BE2C (cell line): Measurements from ENCODE around the gene SPAG9.

Experiments
- DNase-seq: peaks from one replicate; pipeline ENCODE4 v3.0.0-alpha.2; 2020
- H3K27me3 ChIP-seq: fragments of 250-450 bp; sonication (Bioruptor Pico); 2 replicates; pipeline ENCODE4 v1.5.1; 2020; ENCODE audit warnings: mild to moderate bottlenecking
- H3K36me3 ChIP-seq: fragments of 250-450 bp; sonication (Bioruptor Pico); 2 replicates; pipeline ENCODE4 v1.5.1; 2020; ENCODE audit warnings: mild to moderate bottlenecking
- H3K4me1 ChIP-seq: fragments of 250-450 bp; sonication (Bioruptor Pico); 2 replicates; pipeline ENCODE4 v1.5.1; 2020
- H3K4me3 ChIP-seq: 2 replicates; pipeline ENCODE4 v1.5.1; 2011; ENCODE audit warnings: low read depth, low read length
- H3K9me3 ChIP-seq: fragments of 250-450 bp; sonication (Bioruptor Pico); 2 replicates; pipeline ENCODE4 v1.5.1; 2020
- CTCF ChIP-seq: IDR thresholded peaks from 2 replicates; pipeline ENCODE4 v1.5.1; 2012; ENCODE audit warnings: mild to moderate bottlenecking, low read depth, low read length

SPAG9 gene

GRCh38 chr17:51064061-51064735 lies 56.5 kb downstream of the SPAG9 start:
- no peaks in the 10 kb centered on the region for H3K36me3 ChIP-seq
- no peak overlapping the region for H3K4me3 ChIP-seq
- DNase-seq, result no peak
- H3K4me1 ChIP-seq, result no peaks in the 10 kb centered on the region
- no peaks in the 10 kb centered on the region for H3K27me3 ChIP-seq
- no peaks in the 10 kb centered on the region for H3K9me3 ChIP-seq
- TF ChIP-seq CTCF, result no peak

- TF ChIP-seq CTCF, result no peak
- no peak for DNase-seq
Observed at GRCh38 chr17:51060396-51060795, 60.3 kb downstream of the SPAG9 start.

GRCh38 chr17:51059781-51060180 lies 60.9 kb downstream of the SPAG9 start:
- TF ChIP-seq CTCF, result no peak

More at GRCh38 chr17:51060396-51060795, 60.3 kb downstream of the SPAG9 start:
- no peak overlapping the region for H3K4me3 ChIP-seq
- H3K27me3 ChIP-seq, result no peaks in the 10 kb centered on the region
- no peaks in the 10 kb centered on the region for H3K9me3 ChIP-seq
- peaks cover 3% of the 10 kb centered on the region; the same call in 1 of the 2 replicates for H3K4me1 ChIP-seq
- H3K36me3 ChIP-seq, result no peaks in the 10 kb centered on the region

GRCh38 chr17:51057534-51057933 lies 63.1 kb downstream of the SPAG9 start:
- no peak overlapping the region for H3K4me3 ChIP-seq
- no peaks in the 10 kb centered on the region for H3K9me3 ChIP-seq
- DNase-seq, result no peak
- H3K27me3 ChIP-seq, result no peaks in the 10 kb centered on the region
- H3K36me3 ChIP-seq, result no peaks in the 10 kb centered on the region
- TF ChIP-seq CTCF, result no peak
- peaks cover 3% of the 10 kb centered on the region; the same call in 1 of the 2 replicates for H3K4me1 ChIP-seq

More at GRCh38 chr17:51059781-51060180, 60.9 kb downstream of the SPAG9 start:
- Histone ChIP-seq H3K9me3 (no peaks in the 10 kb centered on the region), H3K36me3 (no peaks in the 10 kb centered on the region), H3K4me3 (no peak overlapping the region), H3K4me1 (peaks cover 3% of the 10 kb centered on the region; the same call in 1 of the 2 replicates), H3K27me3 (no peaks in the 10 kb centered on the region)
- DNase-seq, result no peak

GRCh38 chr17:51056813-51057510 lies 63.7 kb downstream of the SPAG9 start:
- TF ChIP-seq CTCF, result peak; percentile 77
- peak; percentile 44 for DNase-seq

GRCh38 chr17:51054748-51055147 lies 65.9 kb downstream of the SPAG9 start:
- DNase-seq, result no peak
- Histone ChIP-seq H3K4me1 (peaks cover 3% of the 10 kb centered on the region; the same call in 1 of the 2 replicates), H3K4me3 (no peak overlapping the region), H3K9me3 (no peaks in the 10 kb centered on the region), H3K27me3 (no peaks in the 10 kb centered on the region), H3K36me3 (no peaks in the 10 kb centered on the region)
- no peak for TF ChIP-seq CTCF

More at GRCh38 chr17:51056813-51057510, 63.7 kb downstream of the SPAG9 start:
- Histone ChIP-seq H3K4me3 (no peak overlapping the region), H3K9me3 (no peaks in the 10 kb centered on the region), H3K4me1 (peaks cover 3% of the 10 kb centered on the region; the same call in 1 of the 2 replicates), H3K27me3 (no peaks in the 10 kb centered on the region), H3K36me3 (no peaks in the 10 kb centered on the region)
